Measurements from ENCODE around the gene TSEN34.

GRCh38 chr19:54218259-54218658, 27.2 kb downstream of the TSEN34 start:
- TF ChIP-seq, protein P1, sequence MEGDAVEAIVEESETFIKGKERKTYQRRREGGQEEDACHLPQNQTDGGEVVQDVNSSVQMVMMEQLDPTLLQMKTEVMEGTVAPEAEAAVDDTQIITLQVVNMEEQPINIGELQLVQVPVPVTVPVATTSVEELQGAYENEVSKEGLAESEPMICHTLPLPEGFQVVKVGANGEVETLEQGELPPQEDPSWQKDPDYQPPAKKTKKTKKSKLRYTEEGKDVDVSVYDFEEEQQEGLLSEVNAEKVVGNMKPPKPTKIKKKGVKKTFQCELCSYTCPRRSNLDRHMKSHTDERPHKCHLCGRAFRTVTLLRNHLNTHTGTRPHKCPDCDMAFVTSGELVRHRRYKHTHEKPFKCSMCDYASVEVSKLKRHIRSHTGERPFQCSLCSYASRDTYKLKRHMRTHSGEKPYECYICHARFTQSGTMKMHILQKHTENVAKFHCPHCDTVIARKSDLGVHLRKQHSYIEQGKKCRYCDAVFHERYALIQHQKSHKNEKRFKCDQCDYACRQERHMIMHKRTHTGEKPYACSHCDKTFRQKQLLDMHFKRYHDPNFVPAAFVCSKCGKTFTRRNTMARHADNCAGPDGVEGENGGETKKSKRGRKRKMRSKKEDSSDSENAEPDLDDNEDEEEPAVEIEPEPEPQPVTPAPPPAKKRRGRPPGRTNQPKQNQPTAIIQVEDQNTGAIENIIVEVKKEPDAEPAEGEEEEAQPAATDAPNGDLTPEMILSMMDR (conservative IDR thresholded peaks at IDR 0.05; ENCODE audit: low read depth, low read length), result no peak
- TF ChIP-seq EZH2 (IDR thresholded peaks at IDR 0.05; ENCODE audit: borderline replicate concordance, low read depth, low read length, poor library complexity, severe bottlenecking), result no peak
